Fibroblast of lung (primary cell): ENCODE measurements around the gene TMEM11. TPM values are rescaled to one million over a fixed set of nuclear protein-coding genes. Genes with fewer than 3 reads are reported as not detected.

Experiments
- DNase-seq, 2 donors: peaks; one replicate each; pipeline versions ENCODE4 v3.0.0 to v3.0.0-alpha.2; 2010; ENCODE audit warnings: low read depth in 2 of 2
- H2AFZ ChIP-seq: 2 replicates; pipeline ENCODE4 v1.5.1; 2012; ENCODE audit warnings: low read length, control low read depth, inconsistent platforms
- H3K27ac ChIP-seq: 2 replicates; pipeline ENCODE4 v1.5.1; 2011; ENCODE audit warnings: low read length, control low read depth; ENCODE audit not compliant: insufficient read depth
- H3K27me3 ChIP-seq: 2 replicates; pipeline ENCODE4 v1.5.1; 2011; ENCODE audit warnings: mild to moderate bottlenecking, low read length; ENCODE audit not compliant: control insufficient read depth, insufficient read depth
- H3K36me3 ChIP-seq: 2 replicates; pipeline ENCODE4 v1.5.1; 2011; ENCODE audit warnings: low read length; ENCODE audit not compliant: control insufficient read depth, insufficient read depth
- H3K4me1 ChIP-seq: 2 replicates; pipeline ENCODE4 v1.5.1; 2011; ENCODE audit warnings: low read length; ENCODE audit not compliant: control insufficient read depth, insufficient read depth; ENCODE audit errors: extremely low read depth
- H3K4me2 ChIP-seq: 2 replicates; pipeline ENCODE4 v1.5.1; 2011; ENCODE audit warnings: low read length, control low read depth; ENCODE audit not compliant: insufficient read depth; ENCODE audit errors: extremely low read depth
- H3K4me3 ChIP-seq, 4 experiments: fragments of 200-600 bp in 1 of 4; sonication (generic) in 1 of 4; replicated peaks in 1 of 4; 2 replicates each; pipeline ENCODE4 v1.5.1; 2011 to 2016; ENCODE audit warnings: low read length in 4 of 4, low read depth in 3 of 4, mild to moderate bottlenecking in 3 of 4, control low read depth in 2 of 4, inconsistent platforms in 1 of 4, mixed read lengths in 1 of 4; ENCODE audit not compliant: insufficient read depth in 1 of 4; ENCODE audit errors: control extremely low read depth in 1 of 4
- H3K79me2 ChIP-seq: 2 replicates; pipeline ENCODE4 v1.5.1; 2012; ENCODE audit warnings: mild to moderate bottlenecking, low read length, inconsistent platforms; ENCODE audit not compliant: control insufficient read depth, insufficient read depth
- H3K9ac ChIP-seq: 2 replicates; pipeline ENCODE4 v1.5.1; 2011; ENCODE audit warnings: mild to moderate bottlenecking, low read length, control low read depth; ENCODE audit not compliant: insufficient read depth
- H3K9me3 ChIP-seq: 2 replicates; pipeline ENCODE4 v1.5.1; 2012; ENCODE audit warnings: low read depth, low read length; ENCODE audit not compliant: control insufficient read depth, insufficient read depth
- H4K20me1 ChIP-seq: 2 replicates; pipeline ENCODE4 v1.5.1; 2011; ENCODE audit warnings: low read length; ENCODE audit not compliant: control insufficient read depth, insufficient read depth; ENCODE audit errors: extremely low read depth
- CTCF ChIP-seq, 2 donors: IDR thresholded peaks in 1 of 2; conservative IDR thresholded peaks in 1 of 2; 1 replicate in 1 of 2; 2 replicates in 1 of 2; pipeline ENCODE4 v1.5.1; 2011 to 2012; ENCODE audit warnings: low read length in 2 of 2, control low read depth in 1 of 2, inconsistent platforms in 1 of 2, low read depth in 1 of 2, mild to moderate bottlenecking in 1 of 2
- EZH2 ChIP-seq: IDR thresholded peaks from 2 replicates; pipeline ENCODE4 v1.5.1; 2012; ENCODE audit warnings: low read length, control low read depth, mild to moderate bottlenecking; ENCODE audit errors: missing control alignments
- polyA plus RNA-seq, 2 donors: library from polyadenylated mRNA; depleted of rRNA in 1 of 2; stranded (reverse) in 1 of 2; unstranded in 1 of 2; fragments of >200 nt; gene quantifications; 2 replicates each; pipeline ENCODE4 v1.2.1, GENCODE V29; 2011 to 2012; ENCODE audit warnings: missing spikeins in 1 of 2
- total RNA-seq: library from RNA; depleted of rRNA; stranded (reverse); fragments of >200 nt; gene quantifications from 2 replicates; pipeline ENCODE4 v1.2.1, GENCODE V29; 2014

Gene TMEM11
- total and polyA plus RNA-seq, 2 donors (not counting 1 experiment from before 2014, with no cell fraction given): 21.5 to 41.1 TPM

GRCh38 chr17:21242026-21242697, 28.2 kb upstream of the TMEM11 start:
- Histone ChIP-seq H3K27me3 (peaks cover 3% of the 10 kb centered on the region), H3K9me3 (no peaks in the 10 kb centered on the region), H3K4me3 (no peak overlapping the region), H3K79me2 (no peaks in the 10 kb centered on the region), H3K9ac (no peak overlapping the region), H3K4me2 (no peak overlapping the region), H4K20me1 (no peaks in the 10 kb centered on the region), H3K36me3 (no peaks in the 10 kb centered on the region), H3K27ac (no peak overlapping the region), H3K4me1 (no peaks in the 10 kb centered on the region), H2AFZ (no peak overlapping the region)
- TF ChIP-seq CTCF (conservative IDR thresholded peaks at IDR 0.05 in 1 of 2, IDR thresholded peaks at IDR 0.05 in 1 of 2; ENCODE audit: low read depth in 1 of 2, low read length in 2 of 2) (no peak), EZH2 (no peak)
- DNase-seq: no peak

- no peak overlapping the region for H2AFZ ChIP-seq
- no peak for DNase-seq
- no peaks in the 10 kb centered on the region for H4K20me1 ChIP-seq
- H3K4me1 ChIP-seq: no peaks in the 10 kb centered on the region
- H3K27ac ChIP-seq: no peak overlapping the region
- no peaks in the 10 kb centered on the region for H3K36me3 ChIP-seq
- no peaks in the 10 kb centered on the region for H3K79me2 ChIP-seq
- H3K4me2 ChIP-seq: no peak overlapping the region
- no peaks in the 10 kb centered on the region for H3K9me3 ChIP-seq
- peaks cover 3% of the 10 kb centered on the region for H3K27me3 ChIP-seq
- H3K9ac ChIP-seq: no peak overlapping the region
- H3K4me3 ChIP-seq: no peak overlapping the region
- TF ChIP-seq CTCF (conservative IDR thresholded peaks at IDR 0.05 in 1 of 2, IDR thresholded peaks at IDR 0.05 in 1 of 2; ENCODE audit: low read depth in 1 of 2, low read length in 2 of 2) (no peak), EZH2 (no peak)
These were observed 27.6 kb upstream of the TMEM11 start for GRCh38 chr17:21241564-21241963.

GRCh38 chr17:21240369-21241055, 26.6 kb upstream of the TMEM11 start:
- Histone ChIP-seq H3K4me1 (no peaks in the 10 kb centered on the region), H2AFZ (no peak overlapping the region), H3K27ac (no peak overlapping the region), H3K9me3 (no peaks in the 10 kb centered on the region), H3K9ac (no peak overlapping the region), H3K27me3 (peaks cover 3% of the 10 kb centered on the region), H3K4me2 (no peak overlapping the region), H4K20me1 (no peaks in the 10 kb centered on the region), H3K79me2 (no peaks in the 10 kb centered on the region), H3K36me3 (no peaks in the 10 kb centered on the region), H3K4me3 (no peak overlapping the region)
- TF ChIP-seq EZH2 (no peak), CTCF (conservative IDR thresholded peaks at IDR 0.05 in 1 of 2, IDR thresholded peaks at IDR 0.05 in 1 of 2; ENCODE audit: low read depth in 1 of 2, low read length in 2 of 2) (no peak)
- no peak for DNase-seq
